Measurements from ENCODE around the gene ZFR2. TPM values are rescaled to one million over a fixed set of nuclear protein-coding genes. Genes with fewer than 3 reads are reported as not detected.

Gene ZFR2
- total RNA-seq (2022) (not detected in 2 replicates), Bru-seq, nascent RNA (not detected), BruChase-seq, experiment 1, labeled RNA remaining after a 6-hour chase (percentile 4 among the genes with signal in this experiment), BruChase-seq, experiment 2, labeled RNA remaining after a 2-hour chase (percentile 1 among the genes with signal in this experiment)
- long read RNA-seq = 0 reads

DNA sequence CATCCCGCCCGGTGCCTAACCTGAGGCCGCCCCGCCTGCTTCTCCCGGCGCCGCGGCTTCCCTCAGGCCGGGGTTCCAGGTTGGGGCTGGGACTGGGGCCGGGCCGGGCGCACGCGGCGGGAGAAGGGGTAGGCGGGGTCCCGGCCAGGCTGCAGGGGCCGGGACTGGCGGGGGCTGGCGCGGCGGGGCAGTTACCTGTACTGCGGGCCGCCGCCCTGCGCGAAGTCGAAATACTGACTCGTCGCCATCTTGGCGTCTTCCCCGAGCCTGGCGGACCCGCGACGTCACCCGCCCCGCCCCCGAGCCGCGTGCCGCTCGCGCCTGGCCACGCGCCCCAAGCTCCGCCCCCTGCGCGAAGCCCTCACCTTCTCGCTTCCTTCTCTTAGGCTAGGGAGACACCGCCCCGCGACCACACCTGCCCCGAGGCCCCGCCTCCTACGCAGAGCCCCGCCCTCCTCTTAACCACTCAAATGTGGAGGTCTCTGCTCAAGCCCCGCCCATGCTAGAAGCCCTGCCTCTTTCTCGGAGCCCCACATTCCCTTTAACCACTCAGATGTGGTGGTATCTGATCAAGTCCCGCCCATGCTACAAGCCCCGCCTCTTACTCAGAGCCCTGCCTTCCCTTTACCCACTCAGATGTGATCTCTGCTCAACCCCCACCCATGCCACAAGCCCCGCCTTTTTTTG, at the start of gene ZFR2:
TSS of gene ZFR2 (minus strand) at position 269 of the 687 bp plus-strand sequence. CDS start at position 248, 21 bp downstream.
- CTCF ChIA-PET = no interaction called here
- no peak for DNase-seq
- peaks cover 56% of the 10 kb centered on the region for H3K27me3 Mint-ChIP-seq (ENCODE audit: unreplicated experiment)
- BruUV-seq (replicated peaks) = no TSS peak
- no peak within 1 kb of the TSS for H3K4me3 Mint-ChIP-seq (ENCODE audit: low read depth, unreplicated experiment)
- no peaks in the 10 kb centered on the region for H3K4me1 Mint-ChIP-seq (ENCODE audit: low read depth, unreplicated experiment)
- intact Hi-C loops (cut with micrococcal nuclease; ENCODE audit: unreplicated experiment) = no loop called here
- no peaks in the 10 kb centered on the region for H3K36me3 Mint-ChIP-seq (ENCODE audit: insufficient read depth, unreplicated experiment)
- no peaks in the 10 kb centered on the region for H3K9me3 Mint-ChIP-seq (ENCODE audit: low read depth, unreplicated experiment)
- TF ChIP-seq, protein P1, sequence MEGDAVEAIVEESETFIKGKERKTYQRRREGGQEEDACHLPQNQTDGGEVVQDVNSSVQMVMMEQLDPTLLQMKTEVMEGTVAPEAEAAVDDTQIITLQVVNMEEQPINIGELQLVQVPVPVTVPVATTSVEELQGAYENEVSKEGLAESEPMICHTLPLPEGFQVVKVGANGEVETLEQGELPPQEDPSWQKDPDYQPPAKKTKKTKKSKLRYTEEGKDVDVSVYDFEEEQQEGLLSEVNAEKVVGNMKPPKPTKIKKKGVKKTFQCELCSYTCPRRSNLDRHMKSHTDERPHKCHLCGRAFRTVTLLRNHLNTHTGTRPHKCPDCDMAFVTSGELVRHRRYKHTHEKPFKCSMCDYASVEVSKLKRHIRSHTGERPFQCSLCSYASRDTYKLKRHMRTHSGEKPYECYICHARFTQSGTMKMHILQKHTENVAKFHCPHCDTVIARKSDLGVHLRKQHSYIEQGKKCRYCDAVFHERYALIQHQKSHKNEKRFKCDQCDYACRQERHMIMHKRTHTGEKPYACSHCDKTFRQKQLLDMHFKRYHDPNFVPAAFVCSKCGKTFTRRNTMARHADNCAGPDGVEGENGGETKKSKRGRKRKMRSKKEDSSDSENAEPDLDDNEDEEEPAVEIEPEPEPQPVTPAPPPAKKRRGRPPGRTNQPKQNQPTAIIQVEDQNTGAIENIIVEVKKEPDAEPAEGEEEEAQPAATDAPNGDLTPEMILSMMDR (IDR thresholded peaks at IDR 0.05; ENCODE audit: unreplicated experiment) = no peak
- H3K27ac Mint-ChIP-seq (ENCODE audit: unreplicated experiment) = no peak within 1 kb of the TSS

DNA sequence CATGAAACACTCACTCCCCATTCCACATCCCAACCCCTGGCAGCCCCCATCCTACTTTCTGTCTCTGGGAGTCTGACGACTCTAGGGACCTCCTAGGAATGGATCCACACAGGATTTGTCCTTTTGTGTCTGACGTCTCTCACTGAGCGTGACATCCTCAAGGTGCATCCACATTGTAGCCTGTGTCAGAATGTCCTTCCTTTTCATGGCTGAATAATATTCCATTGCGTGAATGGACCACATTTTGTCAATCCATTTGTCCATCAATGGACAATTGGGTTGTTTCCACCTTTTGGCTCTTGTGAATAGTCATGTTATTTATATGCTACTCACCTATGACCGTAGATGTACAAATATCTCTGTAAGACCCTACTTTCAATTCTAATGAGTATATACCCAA, 47.2 kb upstream of the ZFR2 start:
- intact Hi-C loops (cut with micrococcal nuclease; ENCODE audit: unreplicated experiment) = no loop called here
- H3K36me3 Mint-ChIP-seq (ENCODE audit: insufficient read depth, unreplicated experiment) = no peaks in the 10 kb centered on the region
- peaks cover 2% of the 10 kb centered on the region for H3K9me3 Mint-ChIP-seq (ENCODE audit: low read depth, unreplicated experiment)
- no peak for DNase-seq
- H3K27me3 Mint-ChIP-seq (ENCODE audit: unreplicated experiment) = no peaks in the 10 kb centered on the region
- CTCF ChIA-PET = no interaction called here
- H3K4me3 Mint-ChIP-seq (ENCODE audit: low read depth, unreplicated experiment) = no peak overlapping the region
- H3K27ac Mint-ChIP-seq (ENCODE audit: unreplicated experiment) = no peak overlapping the region
- TF ChIP-seq, protein P1 (IDR thresholded peaks at IDR 0.05; ENCODE audit: unreplicated experiment) = no peak
- no peaks in the 10 kb centered on the region for H3K4me1 Mint-ChIP-seq (ENCODE audit: low read depth, unreplicated experiment)
- no TSS peak for BruUV-seq (replicated peaks)

DNA sequence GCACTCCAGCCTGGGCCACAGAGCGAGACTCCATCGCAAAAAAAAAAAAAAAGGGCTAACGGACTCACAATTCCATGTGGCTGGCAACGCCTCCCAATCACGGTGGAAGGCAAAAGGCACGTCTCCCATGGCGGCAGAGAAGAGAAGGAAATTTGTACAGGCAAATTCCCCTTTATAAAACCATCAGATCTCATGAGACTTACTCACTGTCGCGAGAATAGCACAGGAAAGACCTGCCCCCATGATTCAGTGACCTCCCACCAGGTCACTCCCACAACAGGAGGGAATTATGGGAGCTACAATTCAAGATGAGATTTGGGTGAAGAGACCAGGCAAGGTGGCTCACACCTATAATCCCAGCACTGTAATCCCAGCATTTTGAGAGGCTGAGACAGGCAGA, 45.4 kb upstream of the ZFR2 start:
- H3K4me3 Mint-ChIP-seq (ENCODE audit: low read depth, unreplicated experiment) = no peak overlapping the region
- CTCF ChIA-PET = no interaction called here
- peaks cover 2% of the 10 kb centered on the region for H3K9me3 Mint-ChIP-seq (ENCODE audit: low read depth, unreplicated experiment)
- BruUV-seq (replicated peaks) = no TSS peak
- no peaks in the 10 kb centered on the region for H3K4me1 Mint-ChIP-seq (ENCODE audit: low read depth, unreplicated experiment)
- no peaks in the 10 kb centered on the region for H3K27me3 Mint-ChIP-seq (ENCODE audit: unreplicated experiment)
- H3K36me3 Mint-ChIP-seq (ENCODE audit: insufficient read depth, unreplicated experiment) = no peaks in the 10 kb centered on the region
- no peak overlapping the region for H3K27ac Mint-ChIP-seq (ENCODE audit: unreplicated experiment)
- no peak for DNase-seq
- TF ChIP-seq, protein P1 (IDR thresholded peaks at IDR 0.05; ENCODE audit: unreplicated experiment) = no peak
- intact Hi-C loops (cut with micrococcal nuclease; ENCODE audit: unreplicated experiment) = no loop called here

DNA sequence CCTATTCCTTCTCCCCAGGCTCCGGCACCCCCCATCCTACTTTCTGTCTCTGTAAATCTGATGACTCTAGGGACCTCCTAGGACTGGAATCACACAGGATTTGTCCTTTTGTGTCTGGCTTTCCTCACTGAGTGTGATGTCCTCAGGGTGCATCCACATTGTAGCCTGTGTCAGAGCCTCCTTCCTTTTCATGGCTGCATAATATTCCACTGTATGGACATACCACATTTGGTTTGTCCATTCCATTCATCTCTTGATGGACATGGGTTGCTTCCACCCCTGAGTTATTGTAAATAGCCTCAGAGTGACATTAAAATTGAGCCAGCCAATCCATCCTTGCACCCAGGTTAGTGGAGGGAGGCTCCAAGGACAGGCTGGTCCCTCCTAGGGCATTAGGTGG, 41.3 kb upstream of the ZFR2 start:
- Mint-ChIP-seq H3K9me3 (ENCODE audit: low read depth, unreplicated experiment) (no peaks in the 10 kb centered on the region), H3K36me3 (ENCODE audit: insufficient read depth, unreplicated experiment) (no peaks in the 10 kb centered on the region), H3K27me3 (ENCODE audit: unreplicated experiment) (no peaks in the 10 kb centered on the region), H3K4me3 (ENCODE audit: low read depth, unreplicated experiment) (no peak overlapping the region), H3K27ac (ENCODE audit: unreplicated experiment) (no peak overlapping the region), H3K4me1 (ENCODE audit: low read depth, unreplicated experiment) (no peaks in the 10 kb centered on the region)
- DNase-seq = no peak
- CTCF ChIA-PET = no interaction called here
- TF ChIP-seq, protein P1 (IDR thresholded peaks at IDR 0.05; ENCODE audit: unreplicated experiment) = no peak
- intact Hi-C loops (cut with micrococcal nuclease; ENCODE audit: unreplicated experiment) = no loop called here
- BruUV-seq (replicated peaks) = no TSS peak

All from Calu3 (cell line).